ENCODE data around the gene COL20A1.

COL20A1 gene

DNA sequence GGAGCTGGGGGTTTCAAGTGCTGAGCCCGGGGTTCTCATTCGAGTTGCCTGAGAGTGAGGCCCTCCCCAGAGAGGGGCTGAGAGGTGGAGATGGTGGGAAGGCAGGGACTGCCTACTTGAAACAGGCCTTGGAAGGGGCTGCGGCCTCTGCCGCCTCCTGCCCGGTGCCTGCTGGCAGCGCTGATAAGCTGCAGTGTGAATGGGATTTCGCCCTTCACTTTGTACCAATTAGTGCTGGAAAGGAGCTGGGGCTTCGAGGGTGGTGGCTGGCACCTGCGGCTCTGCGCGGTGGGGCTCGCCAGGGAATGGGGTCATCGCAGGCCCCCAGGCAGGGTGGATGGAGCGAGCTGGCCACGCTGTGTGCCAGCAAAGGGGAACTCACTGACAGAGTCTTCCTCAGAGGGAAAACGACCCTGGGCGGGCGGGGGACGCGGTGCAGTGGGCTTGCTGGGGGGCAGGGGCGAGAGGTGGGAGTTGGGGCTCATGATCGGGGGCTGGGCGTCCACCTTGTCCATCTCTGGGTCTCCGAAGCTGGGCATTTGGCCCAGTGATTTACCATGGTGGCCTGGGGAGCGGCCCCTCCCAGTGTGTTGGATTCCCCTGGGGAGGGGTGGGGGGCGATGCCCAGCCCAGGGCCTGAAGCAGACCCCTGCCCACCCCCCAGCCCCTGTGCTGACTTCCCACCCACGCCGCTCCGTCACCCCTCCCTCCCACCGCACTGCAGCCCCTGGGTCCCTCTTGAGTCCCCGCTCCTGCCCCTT is 22.9 kb downstream of the COL20A1 start:
- no peak for DNase-seq (ENCODE audit: low read depth)
- TF ChIP-seq, protein P1, sequence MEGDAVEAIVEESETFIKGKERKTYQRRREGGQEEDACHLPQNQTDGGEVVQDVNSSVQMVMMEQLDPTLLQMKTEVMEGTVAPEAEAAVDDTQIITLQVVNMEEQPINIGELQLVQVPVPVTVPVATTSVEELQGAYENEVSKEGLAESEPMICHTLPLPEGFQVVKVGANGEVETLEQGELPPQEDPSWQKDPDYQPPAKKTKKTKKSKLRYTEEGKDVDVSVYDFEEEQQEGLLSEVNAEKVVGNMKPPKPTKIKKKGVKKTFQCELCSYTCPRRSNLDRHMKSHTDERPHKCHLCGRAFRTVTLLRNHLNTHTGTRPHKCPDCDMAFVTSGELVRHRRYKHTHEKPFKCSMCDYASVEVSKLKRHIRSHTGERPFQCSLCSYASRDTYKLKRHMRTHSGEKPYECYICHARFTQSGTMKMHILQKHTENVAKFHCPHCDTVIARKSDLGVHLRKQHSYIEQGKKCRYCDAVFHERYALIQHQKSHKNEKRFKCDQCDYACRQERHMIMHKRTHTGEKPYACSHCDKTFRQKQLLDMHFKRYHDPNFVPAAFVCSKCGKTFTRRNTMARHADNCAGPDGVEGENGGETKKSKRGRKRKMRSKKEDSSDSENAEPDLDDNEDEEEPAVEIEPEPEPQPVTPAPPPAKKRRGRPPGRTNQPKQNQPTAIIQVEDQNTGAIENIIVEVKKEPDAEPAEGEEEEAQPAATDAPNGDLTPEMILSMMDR (IDR thresholded peaks at IDR 0.05; ENCODE audit: low read depth, low read length, missing control alignments): no peak
- no peak overlapping the region for H3K4me3 ChIP-seq (ENCODE audit: low read depth, low read length)

DNA sequence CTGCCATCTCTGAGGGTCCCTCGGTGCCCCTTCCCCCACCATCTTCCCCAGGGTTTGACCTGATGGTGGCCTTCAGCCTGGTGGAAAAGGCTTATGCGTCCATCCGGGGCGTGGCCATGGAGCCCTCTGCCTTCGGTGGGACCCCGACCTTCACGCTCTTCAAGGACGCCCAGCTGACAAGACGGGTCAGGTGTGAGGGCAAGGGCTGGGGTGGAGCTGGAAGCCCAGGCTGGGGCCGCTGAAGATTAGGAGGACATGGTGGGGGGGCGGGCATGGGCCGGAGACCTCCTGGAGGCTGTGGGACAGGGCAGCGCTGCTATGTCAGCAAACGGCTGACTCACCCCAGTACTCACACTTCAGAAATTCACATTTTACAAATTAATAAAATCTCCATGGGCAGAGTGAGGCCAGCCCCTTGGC is 23.5 kb downstream of the COL20A1 start:
- TF ChIP-seq, protein P1 (IDR thresholded peaks at IDR 0.05; ENCODE audit: low read depth, low read length, missing control alignments): no peak
- DNase-seq (ENCODE audit: low read depth): no peak
- no peak overlapping the region for H3K4me3 ChIP-seq (ENCODE audit: low read depth, low read length)

DNA sequence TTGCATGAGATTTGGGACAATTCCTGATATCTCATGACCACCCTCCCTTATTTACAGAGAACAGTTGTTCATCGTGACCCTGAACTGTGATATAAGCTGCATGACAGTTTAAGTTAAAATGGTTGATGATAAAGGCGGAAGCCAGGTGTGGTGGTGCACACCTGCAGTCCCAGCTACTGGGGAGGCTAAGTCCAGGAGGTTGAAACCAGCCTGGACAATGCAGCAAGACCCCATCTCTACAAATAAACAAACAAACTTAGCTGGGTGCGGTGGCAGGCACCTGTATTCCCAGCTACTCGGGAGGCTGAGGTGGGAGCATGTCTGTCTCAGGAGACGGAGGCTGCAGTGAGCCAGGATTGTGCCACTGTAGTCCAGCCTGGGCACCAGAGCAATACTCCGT is 24.1 kb downstream of the COL20A1 start:
- DNase-seq (ENCODE audit: low read depth): no peak
- TF ChIP-seq, protein P1 (IDR thresholded peaks at IDR 0.05; ENCODE audit: low read depth, low read length, missing control alignments): no peak
- H3K4me3 ChIP-seq (ENCODE audit: low read depth, low read length): no peak overlapping the region

DNA sequence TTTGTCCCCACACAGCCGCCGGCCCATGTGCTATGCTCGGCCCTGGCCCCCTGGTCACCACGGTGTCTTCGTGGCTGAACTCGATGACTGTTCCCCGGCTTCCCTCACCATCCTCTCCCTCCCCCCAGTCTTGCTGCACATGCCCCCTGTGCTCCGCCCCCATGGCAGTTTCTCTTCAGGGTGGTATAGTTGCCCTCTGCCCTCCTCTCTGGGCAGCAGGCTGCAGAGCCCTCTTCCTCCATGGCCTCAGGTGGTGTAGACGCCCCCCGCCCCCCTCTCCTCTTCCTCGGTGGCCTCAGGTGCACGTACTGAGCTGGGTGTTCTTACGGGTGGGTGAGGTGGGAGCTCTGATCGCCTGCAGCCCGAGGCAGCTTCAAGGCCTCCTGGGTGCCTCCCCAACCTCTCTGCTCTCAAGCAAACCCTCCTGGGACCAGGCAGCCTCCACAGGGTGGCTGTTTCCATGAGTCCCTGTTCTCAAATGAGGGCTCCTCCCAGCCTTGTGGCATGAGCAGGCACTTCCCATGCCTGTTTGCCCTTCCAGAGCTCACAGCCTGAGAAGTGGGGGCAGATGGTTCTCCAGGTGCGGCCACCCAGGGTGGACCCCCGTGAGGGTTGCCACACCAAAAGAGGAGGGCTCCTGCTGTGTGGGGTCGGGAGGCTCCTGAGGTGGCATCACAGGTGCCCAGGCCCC is 24.8 kb downstream of the COL20A1 start:
- TF ChIP-seq, protein P1 (IDR thresholded peaks at IDR 0.05; ENCODE audit: low read depth, low read length, missing control alignments): no peak
- no peak overlapping the region for H3K4me3 ChIP-seq (ENCODE audit: low read depth, low read length)
- no peak for DNase-seq (ENCODE audit: low read depth)

DNA sequence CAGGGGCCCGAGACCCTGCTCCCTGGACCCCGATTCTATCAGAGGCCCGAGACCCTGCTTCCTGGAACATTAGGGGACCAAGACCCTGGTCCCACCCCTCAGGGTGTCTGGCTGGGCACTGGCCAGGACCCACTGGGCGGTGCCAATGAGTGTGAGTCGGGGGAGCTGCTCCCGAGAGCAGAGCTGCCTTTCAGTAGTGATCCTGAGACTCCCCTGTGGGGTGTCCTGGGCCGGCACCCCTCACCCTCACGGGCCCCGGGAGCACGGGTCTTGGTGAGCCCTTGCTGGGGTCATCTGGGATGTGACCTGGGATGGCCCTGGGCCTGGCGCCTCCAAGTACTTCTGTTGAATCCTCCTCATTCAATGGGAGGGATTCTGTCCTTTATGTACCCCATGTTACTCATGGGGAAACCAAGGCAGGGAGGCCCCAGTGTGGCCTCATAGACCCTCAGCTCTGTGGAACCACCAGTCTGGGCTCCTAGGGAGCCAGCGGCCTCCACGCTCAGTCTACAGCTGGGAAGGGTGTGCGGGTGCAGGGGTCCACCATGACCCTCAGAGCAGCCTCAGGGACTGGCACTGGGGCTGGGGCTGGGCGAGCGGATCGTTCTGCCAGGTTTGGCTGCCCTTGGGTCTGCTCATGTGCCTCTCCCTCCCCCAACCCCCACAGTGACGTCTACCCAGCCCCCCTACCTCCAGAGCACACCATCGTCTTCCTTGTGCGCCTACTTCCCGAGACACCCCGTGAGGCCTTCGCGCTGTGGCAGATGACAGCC is 25.6 kb downstream of the COL20A1 start:
- TF ChIP-seq, protein P1 (IDR thresholded peaks at IDR 0.05; ENCODE audit: low read depth, low read length, missing control alignments): no peak
- H3K4me3 ChIP-seq (ENCODE audit: low read depth, low read length): no peak overlapping the region
- DNase-seq (ENCODE audit: low read depth): no peak

DNA sequence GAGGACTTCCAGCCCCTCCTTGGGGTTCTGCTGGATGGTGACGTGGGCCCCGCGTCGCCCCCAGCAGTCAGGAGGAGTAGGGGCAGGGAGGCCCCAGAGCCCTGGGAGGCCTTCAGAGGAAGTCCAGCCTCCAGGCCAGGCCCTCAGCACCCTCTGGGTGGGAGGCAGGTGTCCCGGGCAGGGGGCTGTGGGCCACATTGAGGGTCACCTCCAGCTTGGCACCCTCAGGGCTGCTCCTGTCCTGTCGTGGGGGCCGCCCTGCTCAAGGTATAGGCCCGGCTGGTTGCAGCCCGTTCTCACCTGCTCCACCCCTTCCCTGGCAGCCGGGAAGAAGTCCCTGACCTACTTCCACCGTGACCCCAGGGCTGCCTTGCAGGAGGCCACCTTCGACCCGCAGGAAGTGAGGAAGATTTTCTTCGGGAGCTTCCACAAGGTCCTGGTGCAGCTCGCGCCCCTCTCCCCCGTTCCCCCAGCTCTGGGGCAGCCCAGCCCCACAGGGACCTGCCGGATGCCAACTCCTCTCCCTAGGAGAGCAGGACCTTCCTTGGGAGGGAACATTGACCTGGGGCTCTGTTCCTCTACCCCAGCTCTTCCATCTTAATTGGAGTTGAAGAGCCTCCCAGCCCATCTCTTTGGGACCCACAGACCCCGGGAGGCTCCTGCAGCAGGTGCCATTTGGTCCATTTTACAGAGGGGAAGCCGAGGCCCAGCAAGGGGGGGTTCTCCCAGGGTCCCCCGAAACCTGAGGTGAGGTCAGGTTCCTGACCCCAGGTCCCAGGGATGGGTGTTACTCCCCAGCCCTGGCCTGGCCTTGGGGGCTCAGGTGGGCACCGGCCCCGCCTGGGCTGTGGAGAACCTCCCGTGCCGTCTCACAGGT is 26.4 kb downstream of the COL20A1 start:
- H3K4me3 ChIP-seq (ENCODE audit: low read depth, low read length): no peak overlapping the region
- DNase-seq (ENCODE audit: low read depth): no peak
- TF ChIP-seq, protein P1 (IDR thresholded peaks at IDR 0.05; ENCODE audit: low read depth, low read length, missing control alignments): no peak
